ENCODE results near the gene CISD2.
"Not testable (repeated sequence)": the region's sequence is repeated elsewhere in the genome, so short reads cannot be mapped to it uniquely, and the experiment has no call there.

Gene CISD2

GRCh38 chr4:102868781-102869568 lies at the start of gene CISD2:
TSS of gene CISD2 (plus strand) at chr4:102868992. CDS start at chr4:102869085, 93 bp downstream.
- peak within 1 kb of the TSS; percentile 68 for H3K4me3 ChIP-seq (ENCODE audit: low read depth, low read length)
- in situ Hi-C loops (cut with HindIII; ENCODE audit: low sequenced_read_pairs), result no loop called here
- TF ChIP-seq, protein P1, sequence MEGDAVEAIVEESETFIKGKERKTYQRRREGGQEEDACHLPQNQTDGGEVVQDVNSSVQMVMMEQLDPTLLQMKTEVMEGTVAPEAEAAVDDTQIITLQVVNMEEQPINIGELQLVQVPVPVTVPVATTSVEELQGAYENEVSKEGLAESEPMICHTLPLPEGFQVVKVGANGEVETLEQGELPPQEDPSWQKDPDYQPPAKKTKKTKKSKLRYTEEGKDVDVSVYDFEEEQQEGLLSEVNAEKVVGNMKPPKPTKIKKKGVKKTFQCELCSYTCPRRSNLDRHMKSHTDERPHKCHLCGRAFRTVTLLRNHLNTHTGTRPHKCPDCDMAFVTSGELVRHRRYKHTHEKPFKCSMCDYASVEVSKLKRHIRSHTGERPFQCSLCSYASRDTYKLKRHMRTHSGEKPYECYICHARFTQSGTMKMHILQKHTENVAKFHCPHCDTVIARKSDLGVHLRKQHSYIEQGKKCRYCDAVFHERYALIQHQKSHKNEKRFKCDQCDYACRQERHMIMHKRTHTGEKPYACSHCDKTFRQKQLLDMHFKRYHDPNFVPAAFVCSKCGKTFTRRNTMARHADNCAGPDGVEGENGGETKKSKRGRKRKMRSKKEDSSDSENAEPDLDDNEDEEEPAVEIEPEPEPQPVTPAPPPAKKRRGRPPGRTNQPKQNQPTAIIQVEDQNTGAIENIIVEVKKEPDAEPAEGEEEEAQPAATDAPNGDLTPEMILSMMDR (IDR thresholded peaks at IDR 0.05; ENCODE audit: low read depth, low read length, missing control alignments), result no peak
- peak; percentile 70 for DNase-seq (ENCODE audit: low read depth)

DNA sequence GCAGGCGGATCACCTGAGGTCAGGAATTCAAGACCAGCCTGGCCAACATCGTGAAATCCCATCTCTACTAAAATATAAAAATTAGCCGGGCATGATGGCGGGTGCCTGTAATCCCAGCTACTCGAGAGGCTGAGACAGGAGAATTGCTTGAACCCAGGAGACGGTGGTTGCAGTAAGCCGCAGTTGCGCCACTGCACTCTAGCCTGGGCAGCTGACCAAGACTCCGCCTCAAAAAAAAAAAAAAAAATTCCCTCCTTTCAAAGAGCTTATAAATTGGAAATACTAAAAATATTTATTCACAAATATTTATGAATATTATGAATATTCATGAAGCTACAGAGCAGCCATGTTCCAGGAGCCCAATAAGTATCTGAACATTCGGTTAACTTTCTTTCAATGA lies 49.7 kb upstream of the CISD2 start:
- DNase-seq (ENCODE audit: low read depth); H3K4me3 ChIP-seq (ENCODE audit: low read depth, low read length); in situ Hi-C loops (cut with HindIII; ENCODE audit: low sequenced_read_pairs): not testable (repeated sequence)

DNA sequence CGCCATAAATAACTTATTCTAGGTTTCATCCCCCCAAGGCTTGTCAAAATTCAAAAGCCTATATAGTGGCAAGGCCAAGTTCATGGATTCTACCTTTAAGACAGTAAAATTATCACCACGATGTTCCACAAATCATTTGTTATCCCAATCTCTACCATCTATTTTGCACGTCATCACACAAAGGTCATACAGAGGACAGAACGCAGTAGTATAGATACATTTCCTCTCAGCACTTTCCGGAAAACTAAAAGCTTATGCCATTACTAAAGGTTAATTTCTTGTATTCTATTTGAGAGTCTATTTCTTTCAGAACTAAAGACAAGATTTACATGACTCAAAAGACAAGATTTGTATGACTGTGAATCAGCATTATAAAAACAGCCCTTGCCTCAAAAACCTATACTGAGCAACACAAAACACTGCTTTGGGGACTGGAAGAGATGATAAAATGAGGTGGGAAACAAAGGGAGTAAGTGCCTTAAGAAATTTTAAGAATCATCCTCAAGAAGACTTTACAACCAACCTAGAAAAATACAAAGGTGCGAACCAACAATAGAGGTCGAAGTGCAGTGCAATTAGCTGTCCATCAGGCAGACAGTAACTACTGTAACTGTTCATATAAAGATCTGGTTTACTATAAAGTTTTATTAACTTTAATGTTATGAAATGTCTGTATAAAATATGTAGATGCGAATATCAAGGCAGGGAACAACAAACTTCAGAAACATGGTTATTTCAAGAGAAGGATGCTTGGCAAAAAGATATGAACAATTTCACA lies 49.0 kb upstream of the CISD2 start:
- in situ Hi-C loops (cut with HindIII; ENCODE audit: low sequenced_read_pairs), result no loop called here
- no peak for DNase-seq (ENCODE audit: low read depth)

DNA sequence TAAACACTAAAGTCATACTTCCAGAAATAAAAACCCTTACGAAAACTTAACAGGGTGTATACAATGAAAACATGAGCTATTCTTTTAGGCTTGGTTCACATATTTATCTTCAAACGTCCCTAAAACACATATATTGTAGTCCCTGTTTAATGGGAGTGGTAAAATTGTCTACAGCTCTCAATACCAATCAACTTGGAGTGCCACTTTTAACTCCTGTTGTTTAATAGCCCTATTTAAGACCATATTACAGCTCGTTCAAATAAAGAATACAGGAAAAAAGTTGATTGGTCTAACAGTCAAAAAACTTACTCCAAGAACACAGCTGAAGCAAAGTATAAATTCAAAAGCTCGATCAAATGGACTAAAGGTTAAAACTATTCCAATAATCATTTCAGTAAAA lies 45.3 kb upstream of the CISD2 start:
- H3K4me3 ChIP-seq (ENCODE audit: low read depth, low read length), result peak overlapping the region; percentile 98

More for the DNA sequence above, 49.0 kb upstream of the CISD2 start:
- TF ChIP-seq, protein P1 (IDR thresholded peaks at IDR 0.05; ENCODE audit: low read depth, low read length, missing control alignments), result no peak
- H3K4me3 ChIP-seq (ENCODE audit: low read depth, low read length), result no peak overlapping the region

GRCh38 chr4:102823897-102824296 lies 44.9 kb upstream of the CISD2 start:
- H3K4me3 ChIP-seq (ENCODE audit: low read depth, low read length), result peak overlapping the region; percentile 98
- DNase-seq (ENCODE audit: low read depth), result no peak
- in situ Hi-C loops (cut with HindIII; ENCODE audit: low sequenced_read_pairs), result no loop called here
- TF ChIP-seq, protein P1 (IDR thresholded peaks at IDR 0.05; ENCODE audit: low read depth, low read length, missing control alignments), result no peak

More for the DNA sequence above, 45.3 kb upstream of the CISD2 start:
- DNase-seq (ENCODE audit: low read depth), result no peak
- in situ Hi-C loops (cut with HindIII; ENCODE audit: low sequenced_read_pairs), result no loop called here
- TF ChIP-seq, protein P1 (IDR thresholded peaks at IDR 0.05; ENCODE audit: low read depth, low read length, missing control alignments), result no peak

DNA sequence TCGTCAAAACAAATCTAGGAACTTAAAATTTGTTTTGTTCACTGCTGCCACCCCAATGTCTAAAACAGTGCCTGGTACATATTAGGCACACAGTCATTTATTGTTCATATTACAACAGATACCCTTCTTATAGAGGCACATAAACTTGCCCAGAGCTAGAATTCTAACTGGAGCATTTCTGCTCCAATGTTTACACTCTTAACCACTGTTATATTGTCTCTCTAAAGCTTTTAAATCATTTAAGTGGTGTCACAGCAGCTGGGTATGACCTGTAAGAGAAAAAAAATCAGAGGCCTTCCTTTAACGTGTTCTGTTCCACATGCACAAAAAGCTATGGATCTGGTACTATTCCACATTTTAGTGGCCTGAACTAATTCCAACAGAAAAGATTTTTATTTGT lies 44.4 kb upstream of the CISD2 start:
- peak overlapping the region; percentile 98 for H3K4me3 ChIP-seq (ENCODE audit: low read depth, low read length)
- TF ChIP-seq, protein P1 (IDR thresholded peaks at IDR 0.05; ENCODE audit: low read depth, low read length, missing control alignments), result no peak
- in situ Hi-C loops (cut with HindIII; ENCODE audit: low sequenced_read_pairs), result no loop called here
- DNase-seq (ENCODE audit: low read depth), result no peak
